ENCODE measurements around the gene ZNF648.

GRCh38 chr1:182029002-182029378, 32.5 kb downstream of the ZNF648 start:
- TF ChIP-seq CTCF (IDR thresholded peaks at IDR 0.05) (no peak), ZFX (IDR thresholded peaks at IDR 0.05; ENCODE audit: borderline replicate concordance) (no peak)

Data from 22Rv1 (cell line).